Central memory CD8-positive, alpha-beta T cell (primary cell): ENCODE measurements around the gene ADAM33.

Experiments
- ATAC-seq: fragments of 150-1000 bp; cut with Tn5 transposase; replicated peaks from 2 replicates; pipeline ENCODE4 v1.10.0; 2022; ENCODE audit warnings: mild to moderate bottlenecking, moderate FRiP score, moderate number of reproducible peaks; ENCODE audit not compliant: poor library complexity, severe bottlenecking; ENCODE audit errors: extremely low read depth
- DNase-seq, 2 donors: peaks; one replicate each; pipeline ENCODE4 v3.0.0; 2021; ENCODE audit warnings: low spot score in 2 of 2
- H3K27ac Mint-ChIP-seq: one replicate; pipeline ENCODE4 v1.8.0; 2022; ENCODE audit warnings: low read depth, mild to moderate bottlenecking, moderate library complexity, mixed read lengths
- H3K27me3 Mint-ChIP-seq: one replicate; pipeline ENCODE4 v1.8.0; 2022; ENCODE audit warnings: mixed read lengths
- H3K36me3 Mint-ChIP-seq: one replicate; pipeline ENCODE4 v1.8.0; 2022; ENCODE audit warnings: mild to moderate bottlenecking, moderate library complexity, mixed read lengths; ENCODE audit not compliant: insufficient read depth
- H3K4me1 Mint-ChIP-seq: one replicate; pipeline ENCODE4 v1.8.0; 2022; ENCODE audit warnings: mixed read lengths
- H3K4me3 Mint-ChIP-seq: one replicate; pipeline ENCODE4 v1.8.0; 2022; ENCODE audit warnings: mild to moderate bottlenecking, moderate library complexity, mixed read lengths
- H3K9me3 Mint-ChIP-seq: one replicate; pipeline ENCODE4 v1.8.0; 2022; ENCODE audit warnings: mixed read lengths

ADAM33 gene

DNA sequence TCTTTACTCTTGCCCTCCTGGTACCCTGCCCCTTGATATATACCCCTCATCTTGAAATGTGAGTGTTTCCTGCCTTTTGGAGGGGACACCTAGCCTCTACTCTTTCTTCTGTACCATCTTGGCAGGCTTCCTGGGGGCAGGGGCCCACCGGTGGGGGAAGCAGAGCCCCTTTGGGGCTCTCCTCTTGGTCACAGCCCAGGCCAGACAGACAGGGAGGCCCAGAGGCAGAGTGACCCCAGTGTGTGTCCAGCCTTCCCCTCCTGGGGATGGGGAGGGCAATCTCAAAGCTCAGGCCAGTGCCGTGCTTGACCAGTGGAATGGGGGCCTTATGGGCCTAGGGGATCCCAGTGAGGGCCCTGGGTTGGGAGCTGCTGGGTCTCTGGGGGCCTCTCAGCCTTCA lies 3.6 kb downstream of the ADAM33 start:
- peaks cover 85% of the 10 kb centered on the region for H3K27me3 Mint-ChIP-seq
- H3K4me1 Mint-ChIP-seq, result peaks cover 7% of the 10 kb centered on the region
- H3K27ac Mint-ChIP-seq, result no peak overlapping the region
- H3K4me3 Mint-ChIP-seq, result no peak overlapping the region
- H3K36me3 Mint-ChIP-seq, result peaks cover 3% of the 10 kb centered on the region
- H3K9me3 Mint-ChIP-seq, result no peaks in the 10 kb centered on the region
- ATAC-seq (no peak), DNase-seq (no peak)

DNA sequence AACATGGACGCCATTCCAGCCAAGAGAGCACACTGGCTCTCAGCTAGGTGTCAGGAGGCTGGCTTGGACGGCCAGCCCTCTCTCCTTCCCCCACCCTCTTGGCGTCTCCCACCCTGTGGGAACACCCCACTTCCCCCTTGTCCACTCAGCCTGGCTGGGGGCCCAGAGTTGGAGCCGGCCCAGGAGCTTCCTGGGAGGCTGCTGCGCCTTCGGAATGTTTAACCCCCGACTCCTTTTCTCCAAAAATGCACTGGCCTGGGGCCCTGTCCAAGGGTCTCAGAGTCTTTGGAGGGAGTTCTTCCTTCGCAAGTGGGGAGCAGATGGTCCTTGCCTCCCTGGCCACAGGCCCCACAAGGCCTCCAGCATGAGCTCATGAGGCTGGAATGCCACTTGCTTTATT lies 4.1 kb downstream of the ADAM33 start:
- peaks cover 3% of the 10 kb centered on the region for H3K36me3 Mint-ChIP-seq
- no peaks in the 10 kb centered on the region for H3K9me3 Mint-ChIP-seq
- ATAC-seq (no peak), DNase-seq (no peak)
- H3K4me3 Mint-ChIP-seq, result no peak overlapping the region
- H3K27me3 Mint-ChIP-seq, result peaks cover 85% of the 10 kb centered on the region
- peaks cover 7% of the 10 kb centered on the region for H3K4me1 Mint-ChIP-seq
- no peak overlapping the region for H3K27ac Mint-ChIP-seq

DNA sequence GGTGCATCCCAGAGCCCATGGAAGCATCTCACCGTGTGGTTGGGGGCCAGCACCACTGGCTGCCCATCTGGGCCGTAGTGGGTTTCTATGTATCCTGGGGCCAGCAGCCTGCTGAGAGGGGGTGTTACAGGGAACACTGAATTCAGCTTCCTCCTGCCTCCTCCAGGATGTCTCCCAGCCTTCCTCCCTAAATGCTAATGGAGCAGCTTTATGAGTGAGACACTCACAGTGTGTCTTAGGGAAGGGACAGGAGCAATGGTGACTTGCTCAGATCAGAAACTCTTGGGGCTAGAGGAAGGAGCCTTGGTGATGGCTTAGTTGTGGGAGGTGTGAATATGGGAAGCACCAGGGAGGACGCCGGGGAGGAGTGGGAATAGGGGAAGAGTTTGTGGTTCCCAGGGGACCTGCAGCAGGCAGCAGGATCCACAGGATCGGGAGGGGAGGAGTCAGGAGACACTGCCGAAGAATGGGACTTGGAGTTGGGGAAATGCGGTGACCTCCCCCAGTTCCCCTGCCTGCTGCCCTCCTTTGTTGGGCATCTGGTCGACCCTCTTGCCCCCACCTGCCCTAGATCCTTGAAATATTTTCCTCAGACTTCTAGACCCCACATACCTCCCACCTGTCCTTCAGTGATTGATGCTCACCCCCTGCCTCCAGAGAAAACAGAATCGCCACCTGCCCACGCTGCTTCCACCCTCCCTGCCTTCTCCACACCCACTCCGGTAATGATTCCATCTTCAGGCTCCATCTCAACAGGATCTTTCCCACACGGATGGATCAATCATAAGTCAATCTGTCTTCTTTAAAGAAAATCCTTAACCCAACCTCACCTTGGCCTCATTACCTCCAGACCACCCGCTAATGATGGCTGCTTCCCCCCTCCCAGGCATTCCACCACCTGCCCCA lies 6.6 kb downstream of the ADAM33 start:
- Mint-ChIP-seq H3K4me3 (no peak overlapping the region), H3K9me3 (no peaks in the 10 kb centered on the region), H3K36me3 (peaks cover 1% of the 10 kb centered on the region), H3K27me3 (peaks cover 94% of the 10 kb centered on the region), H3K4me1 (peaks cover 11% of the 10 kb centered on the region), H3K27ac (no peak overlapping the region)
- ATAC-seq, result no peak
- no peak for DNase-seq

DNA sequence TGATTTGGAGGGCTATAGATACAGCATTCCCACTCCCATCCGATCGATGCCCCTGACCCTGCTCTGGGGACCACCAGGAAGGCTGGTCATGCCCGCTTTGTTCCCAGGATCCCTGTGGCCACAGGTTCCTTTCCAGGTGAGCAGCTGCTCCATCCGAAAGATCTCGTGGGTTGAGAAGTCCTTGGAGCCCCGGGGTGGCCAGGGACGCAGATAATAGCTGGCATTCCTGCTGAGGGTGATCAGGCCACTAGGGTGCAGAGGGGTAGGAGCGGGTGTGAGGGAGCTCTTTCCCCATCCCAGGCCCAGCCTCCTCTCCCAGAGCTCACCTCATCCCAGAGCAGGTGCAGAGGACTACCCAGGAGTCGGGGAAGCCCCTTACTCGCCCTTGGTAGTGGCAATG lies 7.4 kb downstream of the ADAM33 start:
- Mint-ChIP-seq H3K27ac (no peak overlapping the region), H3K27me3 (peaks cover 94% of the 10 kb centered on the region), H3K36me3 (no peaks in the 10 kb centered on the region), H3K4me1 (peaks cover 17% of the 10 kb centered on the region), H3K9me3 (no peaks in the 10 kb centered on the region), H3K4me3 (no peak overlapping the region)
- no peak for DNase-seq
- ATAC-seq, result no peak

DNA sequence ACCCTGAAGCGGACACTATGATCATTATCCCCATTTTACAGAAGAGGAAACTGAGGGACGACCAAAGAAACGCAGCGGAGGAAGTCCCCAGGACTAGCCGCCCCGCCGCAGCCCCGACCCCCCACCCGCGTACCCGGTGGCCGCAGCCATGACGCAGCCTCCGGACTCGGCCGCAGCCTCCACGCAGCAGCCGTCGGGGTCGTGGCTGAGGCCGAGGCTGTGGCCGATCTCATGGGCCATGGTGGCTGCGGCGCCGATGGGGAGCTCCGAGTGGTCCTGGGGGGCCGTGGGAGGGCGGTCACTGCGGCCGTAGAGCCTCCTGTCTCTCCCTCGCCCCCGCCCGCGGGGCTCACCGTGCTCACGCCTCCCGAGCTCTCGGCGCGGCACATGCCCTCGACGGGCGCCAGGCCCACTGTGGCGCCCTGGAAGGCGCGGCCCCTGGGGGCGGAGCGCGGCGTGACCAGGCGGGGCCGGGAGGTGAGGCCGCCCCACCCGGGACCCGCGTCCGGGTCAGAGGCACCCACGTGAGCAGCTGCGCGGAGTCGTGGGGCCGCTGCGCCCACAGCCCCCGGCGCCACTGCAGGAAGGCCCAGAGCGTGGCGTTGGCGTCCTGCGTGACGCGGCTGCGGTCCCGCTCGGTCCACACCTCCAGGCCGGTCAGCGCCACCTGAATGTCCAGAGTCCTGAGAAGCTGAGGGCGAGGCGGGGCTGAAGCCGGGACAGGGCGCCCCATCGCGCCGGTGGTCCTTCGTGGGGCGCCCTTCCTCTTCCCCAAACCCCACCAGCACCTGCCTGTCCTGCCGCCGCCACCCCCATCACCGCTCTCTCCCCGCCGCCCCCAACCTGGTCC lies 8.4 kb downstream of the ADAM33 start:
- ATAC-seq (no peak), DNase-seq (no peak)
- peaks cover 17% of the 10 kb centered on the region for H3K4me1 Mint-ChIP-seq
- no peaks in the 10 kb centered on the region for H3K36me3 Mint-ChIP-seq
- H3K9me3 Mint-ChIP-seq, result no peaks in the 10 kb centered on the region
- no peak overlapping the region for H3K27ac Mint-ChIP-seq
- H3K4me3 Mint-ChIP-seq, result no peak overlapping the region
- peaks cover 94% of the 10 kb centered on the region for H3K27me3 Mint-ChIP-seq

DNA sequence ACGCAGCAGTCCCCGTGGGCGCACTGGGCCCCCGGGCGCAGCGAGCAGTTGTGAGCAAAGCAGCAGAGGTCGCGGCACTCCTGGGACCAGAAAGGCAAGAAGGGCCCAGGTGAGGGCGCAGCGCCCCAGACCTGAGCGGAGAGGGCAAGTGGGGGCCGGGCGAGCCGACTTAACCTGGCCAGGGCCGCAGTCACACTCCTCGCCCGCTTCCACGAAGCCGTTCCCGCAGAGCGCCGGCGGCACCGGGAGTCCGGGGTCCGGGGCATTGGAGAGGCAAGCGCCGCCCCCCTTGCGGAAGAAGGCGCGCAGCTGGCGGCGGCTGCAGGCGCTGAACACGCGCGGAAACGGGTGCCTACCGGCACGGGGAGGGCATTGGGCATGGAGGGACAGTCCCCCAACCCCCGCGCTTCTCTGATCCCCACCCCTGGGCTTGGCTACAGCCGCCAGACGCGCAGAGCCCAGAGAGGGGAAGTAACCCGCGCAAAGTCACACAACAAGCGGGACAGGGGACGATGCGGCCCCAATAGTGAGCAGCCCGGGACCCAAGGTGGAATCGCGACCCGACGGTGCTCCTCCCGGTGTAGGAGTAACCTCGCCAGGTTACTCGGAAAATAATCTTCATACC lies 9.2 kb downstream of the ADAM33 start:
- Mint-ChIP-seq H3K4me3 (no peak overlapping the region), H3K4me1 (peaks cover 17% of the 10 kb centered on the region), H3K27ac (no peak overlapping the region), H3K9me3 (no peaks in the 10 kb centered on the region), H3K27me3 (peaks cover 94% of the 10 kb centered on the region), H3K36me3 (no peaks in the 10 kb centered on the region)
- DNase-seq (no peak), ATAC-seq (no peak)

DNA sequence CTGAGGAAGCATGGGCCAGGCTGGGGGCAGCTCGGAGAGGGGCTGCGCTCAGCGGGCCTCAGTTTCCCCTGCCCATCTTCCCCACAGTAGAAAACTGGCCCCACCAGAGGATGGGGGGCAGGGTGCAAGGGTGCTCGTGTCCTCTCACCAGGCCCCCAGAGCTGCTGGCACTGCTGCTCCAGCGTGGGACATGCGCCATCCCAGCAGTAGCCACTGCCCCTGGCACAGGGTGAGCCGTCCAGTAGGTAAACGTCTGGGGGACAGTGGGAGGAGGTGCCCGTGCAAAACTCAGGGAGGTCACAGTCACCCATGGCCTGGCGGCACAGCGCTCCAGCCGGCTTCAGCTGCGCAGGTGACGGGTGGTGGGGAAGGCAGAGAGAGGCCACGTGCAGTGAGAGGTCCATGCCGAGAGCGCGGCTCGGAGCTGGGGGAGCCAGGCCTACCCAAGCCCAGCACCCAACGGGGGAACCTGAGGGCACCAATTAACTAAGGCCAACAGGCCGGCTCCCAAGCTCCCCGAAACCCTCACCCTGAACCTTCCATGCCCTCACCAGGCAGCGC lies 9.7 kb downstream of the ADAM33 start:
- Mint-ChIP-seq H3K27me3 (peaks cover 89% of the 10 kb centered on the region), H3K4me3 (no peak overlapping the region), H3K9me3 (no peaks in the 10 kb centered on the region), H3K36me3 (no peaks in the 10 kb centered on the region), H3K4me1 (peaks cover 22% of the 10 kb centered on the region), H3K27ac (no peak overlapping the region)
- ATAC-seq, result no peak
- DNase-seq, result no peak

DNA sequence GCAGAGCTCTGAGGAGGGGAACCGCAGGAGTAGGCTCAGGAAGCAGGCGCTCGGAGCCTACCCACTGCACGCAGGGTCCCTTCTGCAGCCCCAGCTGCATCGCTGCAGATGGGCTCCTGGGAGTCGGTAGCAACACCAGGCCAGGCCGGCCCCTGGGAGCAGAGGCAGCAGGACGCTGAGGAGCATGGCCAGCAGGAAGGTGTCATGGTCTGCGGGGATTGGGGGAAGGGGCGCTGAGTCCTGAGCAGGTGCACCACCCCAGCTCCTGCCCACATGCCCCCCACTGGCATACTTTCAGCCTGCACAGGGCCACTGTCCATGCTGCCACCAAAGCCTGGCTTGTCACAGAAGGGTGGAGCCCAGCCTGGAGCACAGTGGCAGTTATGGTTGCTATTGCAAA lies 10.9 kb downstream of the ADAM33 start:
- Mint-ChIP-seq H3K27ac (no peak overlapping the region), H3K27me3 (peaks cover 78% of the 10 kb centered on the region), H3K9me3 (no peaks in the 10 kb centered on the region), H3K36me3 (peaks cover under 1% of the 10 kb centered on the region), H3K4me1 (peaks cover 25% of the 10 kb centered on the region), H3K4me3 (no peak overlapping the region)
- DNase-seq (no peak), ATAC-seq (no peak)

DNA sequence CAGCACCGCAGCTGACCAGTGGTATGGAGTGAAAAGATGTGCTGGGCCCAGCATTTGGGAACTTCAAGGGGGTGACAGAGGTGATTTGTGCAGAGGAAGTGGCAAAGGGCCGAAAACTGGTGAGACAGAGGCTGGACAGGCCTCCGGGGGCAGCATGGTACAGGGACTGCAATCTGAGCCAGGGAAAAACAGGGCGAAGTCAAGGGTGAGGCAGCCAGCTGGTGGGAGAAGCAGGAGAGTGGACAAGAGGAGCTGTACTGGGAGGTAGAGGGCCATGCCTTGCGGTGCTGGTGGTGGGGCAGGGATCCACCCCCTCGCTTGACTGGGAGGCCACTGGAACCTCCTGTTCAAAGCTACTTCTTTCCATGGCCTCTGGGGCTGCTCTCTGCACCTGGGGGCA lies 11.3 kb downstream of the ADAM33 start:
- DNase-seq (no peak), ATAC-seq (no peak)
- H3K27ac Mint-ChIP-seq, result no peak overlapping the region
- no peak overlapping the region for H3K4me3 Mint-ChIP-seq
- H3K4me1 Mint-ChIP-seq, result peaks cover 29% of the 10 kb centered on the region
- H3K36me3 Mint-ChIP-seq, result peaks cover 2% of the 10 kb centered on the region
- H3K27me3 Mint-ChIP-seq, result peaks cover 74% of the 10 kb centered on the region
- no peaks in the 10 kb centered on the region for H3K9me3 Mint-ChIP-seq

DNA sequence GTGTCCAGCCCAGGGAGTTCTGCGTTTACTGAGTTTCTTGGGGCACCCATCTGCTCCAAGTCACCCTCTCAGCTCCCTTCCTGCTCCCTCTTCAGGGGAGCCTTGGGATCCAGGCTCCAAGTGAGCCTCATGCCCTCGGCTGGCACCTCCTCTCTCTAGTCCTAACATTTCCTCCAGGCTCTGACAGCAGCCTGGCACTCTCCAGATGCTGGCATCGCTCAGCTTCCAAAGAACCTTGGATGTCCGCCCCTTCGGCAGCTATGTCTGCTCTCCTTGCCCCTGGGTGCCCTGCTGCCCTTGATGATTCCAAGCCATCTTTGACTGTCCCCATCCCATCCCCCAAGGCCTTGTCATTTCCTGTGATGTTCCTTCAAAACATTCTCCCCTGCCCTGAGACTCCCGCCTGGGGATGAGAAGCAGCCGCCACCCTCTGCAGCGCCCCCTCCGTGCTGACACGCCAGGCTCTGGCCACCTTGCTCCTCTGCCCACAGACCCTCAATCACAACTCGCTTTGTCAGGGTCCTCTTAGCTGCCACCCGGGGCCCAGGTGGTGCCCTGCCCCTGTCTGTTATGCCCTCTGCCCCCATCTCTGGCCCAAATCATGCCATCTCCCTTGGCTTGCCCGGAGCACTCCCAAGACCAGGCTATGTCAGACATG lies 12.0 kb downstream of the ADAM33 start:
- no peaks in the 10 kb centered on the region for H3K9me3 Mint-ChIP-seq
- peaks cover 67% of the 10 kb centered on the region for H3K27me3 Mint-ChIP-seq
- no peak overlapping the region for H3K27ac Mint-ChIP-seq
- H3K36me3 Mint-ChIP-seq, result peaks cover 4% of the 10 kb centered on the region
- DNase-seq, result no peak
- no peak for ATAC-seq
- H3K4me1 Mint-ChIP-seq, result peaks cover 29% of the 10 kb centered on the region
- no peak overlapping the region for H3K4me3 Mint-ChIP-seq

DNA sequence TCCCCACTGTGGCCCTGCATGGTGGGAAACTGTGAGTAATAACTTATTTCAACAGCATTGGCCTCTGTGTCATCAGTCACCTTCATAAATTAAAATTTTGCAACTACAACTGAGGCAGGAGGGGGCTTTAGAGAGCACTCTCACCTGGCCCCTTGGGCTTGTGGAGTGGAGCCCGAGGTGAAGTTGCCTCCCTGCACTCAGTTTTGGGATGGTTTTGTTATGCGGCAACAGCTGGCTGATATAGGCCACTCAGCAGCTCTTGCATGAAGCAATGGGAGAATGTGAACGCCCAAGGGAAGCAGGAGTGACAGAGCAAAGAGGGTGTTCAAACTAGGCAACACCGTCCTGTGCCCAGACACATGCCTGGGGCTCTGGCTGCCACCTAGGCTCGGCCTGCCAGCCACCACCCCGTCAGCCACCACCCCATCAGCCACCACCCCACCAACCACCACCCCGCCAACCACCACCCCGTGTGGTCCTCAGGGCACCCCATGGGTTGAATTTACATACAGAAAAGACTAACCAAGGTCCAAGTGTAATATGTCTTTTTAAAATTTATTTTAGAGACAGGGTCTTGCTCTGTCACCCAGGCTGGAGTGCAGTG lies 14.3 kb downstream of the ADAM33 start:
- H3K4me3 Mint-ChIP-seq, result no peak overlapping the region
- peaks cover 29% of the 10 kb centered on the region for H3K4me1 Mint-ChIP-seq
- H3K9me3 Mint-ChIP-seq, result no peaks in the 10 kb centered on the region
- H3K27me3 Mint-ChIP-seq, result peaks cover 58% of the 10 kb centered on the region
- no peak overlapping the region for H3K27ac Mint-ChIP-seq
- DNase-seq (no peak), ATAC-seq (no peak)
- peaks cover 4% of the 10 kb centered on the region for H3K36me3 Mint-ChIP-seq

DNA sequence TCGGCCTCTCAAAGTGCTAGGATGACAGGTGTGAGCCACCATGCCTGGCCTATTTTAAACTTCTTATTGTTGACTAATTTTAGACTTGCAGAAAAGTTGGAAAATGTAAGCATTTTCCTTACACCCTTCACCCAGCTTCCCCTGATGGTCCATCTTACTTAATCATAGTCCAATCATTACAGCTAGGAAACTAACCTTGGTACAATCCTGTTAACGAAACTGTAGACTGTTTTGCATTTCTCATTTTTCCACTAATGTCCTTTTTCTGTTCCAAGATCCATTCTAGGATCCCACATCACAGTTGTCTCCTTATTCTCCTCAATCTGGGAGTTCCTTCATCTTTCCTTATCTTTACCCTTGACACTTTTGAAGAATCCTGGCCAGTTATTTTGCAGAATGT lies 18.0 kb downstream of the ADAM33 start:
- H3K4me3 Mint-ChIP-seq, result no peak overlapping the region
- no peak for DNase-seq
- H3K27ac Mint-ChIP-seq, result no peak overlapping the region
- peaks cover 4% of the 10 kb centered on the region for H3K36me3 Mint-ChIP-seq
- ATAC-seq, result no peak
- peaks cover 48% of the 10 kb centered on the region for H3K27me3 Mint-ChIP-seq
- no peaks in the 10 kb centered on the region for H3K9me3 Mint-ChIP-seq
- H3K4me1 Mint-ChIP-seq, result peaks cover 28% of the 10 kb centered on the region
